Neural progenitor cell (in vitro differentiated cells): ENCODE data around the gene FIBCD1.

ENCODE experiments used
- EZH2 ChIP-seq: fragments of 200-600 bp; sonication (generic); IDR thresholded peaks from 2 replicates; pipeline ENCODE4 v1.6.1; 2017; ENCODE audit warnings: antibody characterized with exemption, mild to moderate bottlenecking, moderate library complexity
- TF ChIP-seq, protein P1 (sequence below): fragments of 200-600 bp; sonication (generic); IDR thresholded peaks from 2 replicates; pipeline ENCODE4 v1.5.1; 2017; ENCODE audit warnings: antibody characterized with exemption, mild to moderate bottlenecking

DNA sequence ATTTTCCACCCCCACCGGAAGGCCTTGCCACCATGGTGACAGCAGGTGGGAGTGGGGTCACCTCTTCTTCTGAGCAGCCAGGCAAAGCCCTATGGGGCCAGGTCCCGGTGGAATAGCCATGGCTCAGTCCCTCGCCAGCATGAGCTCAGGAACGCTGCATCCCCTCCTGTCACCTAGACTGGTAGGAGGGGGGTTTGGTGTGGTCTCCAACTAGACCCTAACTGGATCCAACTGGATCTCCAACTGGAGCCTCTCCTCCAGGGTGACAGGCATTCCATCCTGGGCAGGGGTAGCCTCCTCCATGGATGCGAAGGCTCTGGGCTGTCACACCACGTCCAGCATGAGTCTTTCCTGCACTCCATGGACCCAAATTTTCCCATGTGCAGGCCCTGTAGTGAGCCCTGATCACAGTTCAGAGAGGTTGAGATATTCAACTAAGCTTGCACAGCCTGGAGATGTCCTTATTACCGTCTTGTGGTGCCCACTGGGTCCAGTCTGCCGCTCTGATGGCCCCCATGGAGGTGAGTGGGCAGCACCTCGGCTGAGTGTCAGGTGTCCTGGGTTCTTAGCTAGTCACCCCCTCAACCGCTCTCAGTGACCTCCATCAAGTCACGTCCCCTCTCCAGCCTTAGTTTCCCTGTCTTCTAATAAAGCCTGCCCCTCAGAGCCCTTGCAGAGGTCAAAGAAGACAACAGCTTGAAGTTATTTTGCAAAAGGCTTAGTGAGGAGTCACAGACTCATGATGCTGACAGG lies 18.6 kb upstream of the FIBCD1 start:
- TF ChIP-seq EZH2: no peak
- TF ChIP-seq, protein P1, sequence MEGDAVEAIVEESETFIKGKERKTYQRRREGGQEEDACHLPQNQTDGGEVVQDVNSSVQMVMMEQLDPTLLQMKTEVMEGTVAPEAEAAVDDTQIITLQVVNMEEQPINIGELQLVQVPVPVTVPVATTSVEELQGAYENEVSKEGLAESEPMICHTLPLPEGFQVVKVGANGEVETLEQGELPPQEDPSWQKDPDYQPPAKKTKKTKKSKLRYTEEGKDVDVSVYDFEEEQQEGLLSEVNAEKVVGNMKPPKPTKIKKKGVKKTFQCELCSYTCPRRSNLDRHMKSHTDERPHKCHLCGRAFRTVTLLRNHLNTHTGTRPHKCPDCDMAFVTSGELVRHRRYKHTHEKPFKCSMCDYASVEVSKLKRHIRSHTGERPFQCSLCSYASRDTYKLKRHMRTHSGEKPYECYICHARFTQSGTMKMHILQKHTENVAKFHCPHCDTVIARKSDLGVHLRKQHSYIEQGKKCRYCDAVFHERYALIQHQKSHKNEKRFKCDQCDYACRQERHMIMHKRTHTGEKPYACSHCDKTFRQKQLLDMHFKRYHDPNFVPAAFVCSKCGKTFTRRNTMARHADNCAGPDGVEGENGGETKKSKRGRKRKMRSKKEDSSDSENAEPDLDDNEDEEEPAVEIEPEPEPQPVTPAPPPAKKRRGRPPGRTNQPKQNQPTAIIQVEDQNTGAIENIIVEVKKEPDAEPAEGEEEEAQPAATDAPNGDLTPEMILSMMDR: no peak
